GM23248 (cell line): ENCODE results near the gene UTP15. TPM values are rescaled to one million over a fixed set of nuclear protein-coding genes. Genes with fewer than 3 reads are reported as not detected.

Experiments
- DNase-seq: peaks from one replicate; pipeline ENCODE4 v3.0.0-alpha.2; 2015
- H2AFZ ChIP-seq: fragments of 200-600 bp; sonication (generic); 2 replicates; pipeline ENCODE4 v1.6.1; 2016; ENCODE audit warnings: antibody characterized with exemption
- H3F3A ChIP-seq: fragments of 200-600 bp; sonication (generic); 2 replicates; pipeline ENCODE4 v1.6.1; 2016; ENCODE audit warnings: mild to moderate bottlenecking, antibody characterized with exemption, mixed run types; ENCODE audit not compliant: insufficient read depth
- H3K27ac ChIP-seq: fragments of 200-600 bp; sonication (generic); 2 replicates; pipeline ENCODE4 v1.5.1; 2016; ENCODE audit warnings: mild to moderate bottlenecking
- H3K27me3 ChIP-seq: fragments of 200-600 bp; sonication (generic); replicated peaks from 2 replicates; pipeline ENCODE4 v1.6.1; 2016; ENCODE audit warnings: mild to moderate bottlenecking; ENCODE audit not compliant: insufficient read depth
- H3K36me3 ChIP-seq: fragments of 200-600 bp; sonication (generic); 2 replicates; pipeline ENCODE4 v1.6.1; 2016; ENCODE audit warnings: low read depth, mild to moderate bottlenecking
- H3K4me1 ChIP-seq: fragments of 200-600 bp; sonication (generic); 2 replicates; pipeline ENCODE4 v1.6.1; 2016; ENCODE audit warnings: mild to moderate bottlenecking; ENCODE audit not compliant: insufficient read depth
- H3K4me2 ChIP-seq: fragments of 200-600 bp; sonication (generic); one replicate; pipeline ENCODE4 v1.6.1; 2016; ENCODE audit warnings: mild to moderate bottlenecking; ENCODE audit not compliant: unreplicated experiment
- H3K4me3 ChIP-seq: fragments of 200-600 bp; sonication (generic); 2 replicates; pipeline ENCODE4 v1.5.1; 2016; ENCODE audit warnings: mild to moderate bottlenecking
- H3K79me2 ChIP-seq: fragments of 200-600 bp; sonication (generic); 2 replicates; pipeline ENCODE4 v1.6.1; 2016; ENCODE audit warnings: mild to moderate bottlenecking; ENCODE audit not compliant: insufficient read depth
- H3K9ac ChIP-seq: fragments of 200-600 bp; sonication (generic); 2 replicates; pipeline ENCODE4 v1.6.1; 2016; ENCODE audit warnings: mild to moderate bottlenecking
- H3K9me2 ChIP-seq: fragments of 200-600 bp; sonication (generic); 2 replicates; pipeline ENCODE4 v1.6.1; 2016; ENCODE audit warnings: mixed run types, mild to moderate bottlenecking, moderate library complexity; ENCODE audit not compliant: insufficient read depth
- H3K9me3 ChIP-seq: fragments of 200-600 bp; sonication (generic); one replicate; pipeline ENCODE4 v1.6.1; 2017; ENCODE audit warnings: low read depth
- H4K20me1 ChIP-seq: fragments of 200-600 bp; sonication (generic); 2 replicates; pipeline ENCODE4 v1.6.0; 2016; ENCODE audit not compliant: insufficient read depth
- EZH2 ChIP-seq: fragments of 200-600 bp; sonication (generic); IDR thresholded peaks from 2 replicates; pipeline ENCODE4 v1.6.1; 2018; ENCODE audit warnings: antibody characterized with exemption, mild to moderate bottlenecking; ENCODE audit not compliant: insufficient read depth, poor library complexity, severe bottlenecking
- EZH2phosphoT487 ChIP-seq: fragments of 200-600 bp; sonication (generic); IDR thresholded peaks from 2 replicates; pipeline ENCODE4 v1.6.1; 2018; ENCODE audit warnings: antibody characterized with exemption, moderate library complexity, mild to moderate bottlenecking, low read depth; ENCODE audit not compliant: insufficient read depth
- WGBS, 2 experiments: methylation state at CpG; one replicate each; pipeline ENCODE4 v1.1.6; 2015 to 2017; ENCODE audit warnings: low lambda C conversion rate in 2 of 2, low coverage in 1 of 2; ENCODE audit errors: missing lambda C conversion rate in 2 of 2; 5-methylcytosine and 5-hydroxymethylcytosine counted together
- in situ Hi-C: fragments of 300-500 bp; cut with MboI; formaldehyde crosslinking; loops from 2 replicates; pipeline ENCODE4 v1.15.0; 2020
- polyA plus RNA-seq: library from polyadenylated mRNA; unstranded; fragments of >200 nt; fragmentation: Nextera tagmentation; extraction: Ambion mirVana; gene quantifications from 2 replicates; pipeline ENCODE4 v1.2.1, GENCODE V29; 2016
- total RNA-seq: library from RNA; depleted of rRNA; stranded (reverse); fragments of >200 nt; shearing (Covaris generic); gene quantifications from 2 replicates; pipeline ENCODE4 v1.2.3, GENCODE V29; 2014

The UTP15 gene
- total and polyA plus RNA-seq, 2 experiments from 2014 or later, result 13.9 to 26.2 TPM

DNA sequence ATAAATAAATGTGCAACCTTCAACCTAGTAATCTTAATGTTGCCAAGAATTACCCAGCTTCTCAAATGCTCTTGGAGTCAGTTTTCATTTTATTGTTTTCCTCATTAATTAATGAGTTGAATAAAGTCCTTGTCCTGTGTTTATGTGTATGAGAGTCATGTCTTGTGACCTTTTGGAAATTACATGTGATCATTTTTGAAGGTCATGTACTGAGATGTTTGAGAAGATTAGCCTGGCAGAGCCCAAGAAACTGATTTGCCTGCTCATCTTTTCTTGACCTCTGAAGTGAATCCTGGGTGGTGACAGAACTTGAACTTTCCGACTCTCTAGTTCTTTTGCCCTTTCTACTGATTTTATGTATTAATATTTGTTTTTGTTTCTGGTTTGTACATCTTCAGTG, 15.5 kb upstream of the UTP15 start:
- H3K27ac ChIP-seq, result no peak overlapping the region
- in situ Hi-C loops, result no loop called here
- no peaks in the 10 kb centered on the region for H4K20me1 ChIP-seq
- no peak overlapping the region for H3K4me2 ChIP-seq
- H3K4me1 ChIP-seq, result no peaks in the 10 kb centered on the region
- no peaks in the 10 kb centered on the region for H3K9me2 ChIP-seq
- H3K4me3 ChIP-seq, result no peak overlapping the region
- 97 to 100% methylated on average over 1 of the region's 1 CpG for WGBS, 2 experiments
- H3K9me3 ChIP-seq, result no peaks in the 10 kb centered on the region
- no peak for TF ChIP-seq EZH2phosphoT487
- TF ChIP-seq EZH2, result no peak
- peaks cover 16% of the 10 kb centered on the region for H3K36me3 ChIP-seq
- no peaks in the 10 kb centered on the region for H3K79me2 ChIP-seq
- H3F3A ChIP-seq, result no peaks in the 10 kb centered on the region
- no peak overlapping the region for H3K9ac ChIP-seq
- no peak for DNase-seq
- H2AFZ ChIP-seq, result no peak overlapping the region
- H3K27me3 ChIP-seq, result no peaks in the 10 kb centered on the region

DNA sequence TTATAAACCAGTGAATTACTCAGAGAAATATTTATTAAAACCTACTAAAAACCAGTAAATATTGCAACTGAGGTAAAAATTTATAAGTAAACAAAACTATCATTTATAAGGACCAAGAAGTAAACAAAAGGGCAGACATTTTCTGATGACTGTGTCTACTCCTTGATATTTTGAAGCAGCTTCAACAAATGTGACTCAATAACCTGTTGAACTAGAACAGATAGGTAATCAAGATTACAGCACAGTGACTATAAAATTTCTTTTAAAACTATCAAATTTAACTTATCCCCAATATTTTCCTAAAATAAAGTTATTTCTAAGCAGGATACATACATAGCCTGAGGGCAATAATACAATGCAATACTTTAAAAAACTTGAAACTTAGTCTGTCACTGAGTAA, 12.9 kb upstream of the UTP15 start:
- H3K4me3 ChIP-seq, result no peak overlapping the region
- H3K4me2 ChIP-seq, result no peak overlapping the region
- no peaks in the 10 kb centered on the region for H3K27me3 ChIP-seq
- no peak overlapping the region for H3K27ac ChIP-seq
- no peak overlapping the region for H2AFZ ChIP-seq
- TF ChIP-seq EZH2phosphoT487 (no peak), EZH2 (no peak)
- peaks cover 28% of the 10 kb centered on the region for H3K36me3 ChIP-seq
- no peaks in the 10 kb centered on the region for H3K9me3 ChIP-seq
- H4K20me1 ChIP-seq, result no peaks in the 10 kb centered on the region
- H3K4me1 ChIP-seq, result peaks cover 9% of the 10 kb centered on the region; the same call in 1 of the 2 replicates
- DNase-seq, result no peak
- in situ Hi-C loops, result no loop called here
- no peaks in the 10 kb centered on the region for H3K79me2 ChIP-seq
- H3K9ac ChIP-seq, result no peak overlapping the region
- H3K9me2 ChIP-seq, result no peaks in the 10 kb centered on the region
- no peaks in the 10 kb centered on the region for H3F3A ChIP-seq

DNA sequence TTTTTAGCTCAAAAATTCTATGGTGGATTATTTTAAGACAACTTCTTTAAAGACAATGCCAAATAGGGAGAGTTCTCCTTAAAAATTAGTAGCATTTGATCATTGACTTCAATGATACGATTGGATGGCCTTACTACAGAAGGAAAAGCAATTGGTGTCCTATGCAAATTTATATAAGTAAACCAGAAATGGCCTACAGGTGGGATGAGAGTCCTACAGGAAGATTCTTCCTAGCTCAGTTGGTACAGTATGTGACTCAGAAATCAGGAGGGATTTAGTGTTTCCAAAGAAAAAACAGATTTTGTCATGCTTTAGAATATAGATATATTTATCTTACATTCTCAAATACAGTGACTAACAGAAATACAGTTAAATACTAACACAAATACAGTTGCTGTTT, 6.6 kb upstream of the UTP15 start:
- in situ Hi-C loops, result no loop called here
- no peaks in the 10 kb centered on the region for H3F3A ChIP-seq
- no peaks in the 10 kb centered on the region for H4K20me1 ChIP-seq
- no peak overlapping the region for H3K27ac ChIP-seq
- peaks cover 18% of the 10 kb centered on the region for H3K4me1 ChIP-seq
- no peaks in the 10 kb centered on the region for H3K27me3 ChIP-seq
- no peak overlapping the region for H3K4me3 ChIP-seq
- no peak overlapping the region for H3K9ac ChIP-seq
- peak; percentile 16 for DNase-seq
- no peaks in the 10 kb centered on the region for H3K9me2 ChIP-seq
- H3K9me3 ChIP-seq, result no peaks in the 10 kb centered on the region
- peaks cover 16% of the 10 kb centered on the region for H3K79me2 ChIP-seq
- TF ChIP-seq EZH2phosphoT487 (no peak), EZH2 (no peak)
- no peak overlapping the region for H3K4me2 ChIP-seq
- whole genome bisulfite sequencing, 2 experiments, result 94 to 96% methylated on average over 1 of the region's 1 CpG
- H3K36me3 ChIP-seq, result peaks cover 50% of the 10 kb centered on the region
- H2AFZ ChIP-seq, result no peak overlapping the region

DNA sequence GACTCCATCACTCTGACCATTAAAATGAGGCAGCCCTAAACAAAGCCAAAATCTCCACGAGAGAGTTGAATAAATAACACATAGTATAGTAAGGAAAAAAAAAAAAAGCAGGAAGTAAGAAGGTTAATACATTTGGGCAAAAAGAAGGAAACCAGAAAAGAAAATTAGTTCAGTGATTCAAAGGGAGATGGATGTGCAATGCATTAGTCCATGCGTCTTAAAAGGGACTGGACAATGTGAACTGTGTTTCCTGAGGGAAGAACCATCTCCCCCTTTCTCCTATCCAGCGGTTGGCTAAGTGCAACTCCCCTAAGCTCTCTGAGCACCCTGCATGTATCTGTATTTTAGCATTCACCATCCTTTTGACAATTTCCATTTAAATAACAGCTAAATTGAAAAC, 1.5 kb upstream of the UTP15 start:
- Histone ChIP-seq H3K4me3 (peak overlapping the region; percentile 100), H3K36me3 (peaks cover 18% of the 10 kb centered on the region), H3K27ac (no peak overlapping the region), H3K4me2 (peak overlapping the region; percentile 100), H4K20me1 (no peaks in the 10 kb centered on the region), H3K79me2 (peaks cover 63% of the 10 kb centered on the region), H3K9me3 (no peaks in the 10 kb centered on the region), H3K9me2 (no peaks in the 10 kb centered on the region), H3K27me3 (no peaks in the 10 kb centered on the region), H3F3A (no peaks in the 10 kb centered on the region), H3K4me1 (peaks cover 33% of the 10 kb centered on the region), H3K9ac (peak overlapping the region; percentile 97), H2AFZ (peak overlapping the region; percentile 93)
- in situ Hi-C loops, result no loop called here
- WGBS, 2 experiments, result 17 to 26% methylated on average over 3 of the region's 3 CpGs
- DNase-seq, result peak; percentile 29
- TF ChIP-seq EZH2 (no peak), EZH2phosphoT487 (no peak)

DNA sequence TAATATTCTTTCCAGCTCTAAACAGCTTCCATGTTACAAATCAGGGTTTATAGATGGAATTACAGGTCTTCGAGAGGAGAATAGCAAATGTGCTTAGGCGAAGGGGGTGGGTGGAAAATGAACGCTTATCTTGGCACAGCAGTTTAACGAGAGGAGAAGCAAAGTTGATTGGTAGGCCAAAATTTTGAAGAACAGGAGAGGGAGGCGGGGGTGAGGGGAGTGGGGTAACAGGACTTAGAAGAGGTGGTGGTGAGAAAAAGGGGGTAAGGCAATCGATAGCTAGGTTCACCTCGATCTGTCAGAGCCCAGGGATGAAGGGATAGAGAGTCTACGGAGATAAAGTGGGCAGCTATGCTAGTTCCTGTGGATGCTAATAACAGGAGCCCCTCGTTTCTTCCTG, 868 bp upstream of the UTP15 start:
- Histone ChIP-seq H3K36me3 (peaks cover 17% of the 10 kb centered on the region), H3K79me2 (peaks cover 68% of the 10 kb centered on the region), H3K27ac (peak overlapping the region; percentile 80), H3F3A (no peaks in the 10 kb centered on the region), H4K20me1 (no peaks in the 10 kb centered on the region), H3K4me2 (peak overlapping the region; percentile 100), H3K9ac (peak overlapping the region; percentile 97), H3K9me3 (no peaks in the 10 kb centered on the region), H3K4me1 (peaks cover 33% of the 10 kb centered on the region), H2AFZ (peak overlapping the region; percentile 93), H3K9me2 (no peaks in the 10 kb centered on the region), H3K4me3 (peak overlapping the region; percentile 100), H3K27me3 (no peaks in the 10 kb centered on the region)
- no peak for TF ChIP-seq EZH2phosphoT487
- no peak for TF ChIP-seq EZH2
- WGBS, 2 experiments, result 0 to 4% methylated on average over 8 to 9 of the region's 9 CpGs
- peak; percentile 48 for DNase-seq
- in situ Hi-C loops, result no loop called here
